ENCODE results near the gene FAM3C.

Gene FAM3C

DNA sequence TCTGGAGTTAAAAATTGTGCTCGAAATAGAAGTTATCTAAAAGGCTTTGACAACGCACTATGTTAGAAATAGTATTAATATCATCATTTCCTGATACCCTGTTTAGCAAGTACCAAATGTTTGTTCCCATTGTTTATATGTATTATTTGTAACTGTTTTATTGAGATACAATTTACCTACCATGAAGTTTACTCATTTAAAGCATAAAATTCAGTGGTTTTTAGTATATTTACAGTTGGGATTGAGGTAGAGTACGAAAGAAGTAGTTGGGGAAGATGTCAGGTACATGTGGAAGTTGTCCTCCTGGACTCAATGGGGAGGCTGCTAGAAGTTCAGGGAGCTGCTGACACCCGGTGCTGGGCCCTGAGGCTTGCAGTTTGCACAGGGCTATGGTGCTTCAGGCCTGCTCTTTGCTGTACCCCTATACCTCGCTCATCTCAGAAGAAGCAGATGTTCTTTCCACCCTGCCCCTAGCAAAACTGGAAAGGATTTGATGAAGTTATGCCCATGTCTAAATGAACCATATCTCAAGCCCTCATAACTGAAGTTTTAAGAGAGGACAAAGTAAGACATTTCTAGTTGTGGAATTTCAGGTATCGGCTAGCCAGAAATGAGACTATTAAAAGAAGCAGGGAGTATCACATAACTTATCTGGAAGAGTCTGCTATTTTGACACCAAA, 92.5 kb downstream of the FAM3C start:
- no peak for DNase-seq
- Mint-ChIP-seq H3K4me1 (no peaks in the 10 kb centered on the region), H3K27me3 (no peaks in the 10 kb centered on the region), H3K9me3 (no peaks in the 10 kb centered on the region), H3K36me3 (no peaks in the 10 kb centered on the region), H3K4me3 (no peak overlapping the region), H3K27ac (no peak overlapping the region)
- CTCF ChIA-PET, result no interaction called here

GRCh38 chr7:121302214-121302745, 93.8 kb downstream of the FAM3C start:
- H3K4me1 Mint-ChIP-seq, result no peaks in the 10 kb centered on the region
- CTCF ChIA-PET, result no interaction called here

DNA sequence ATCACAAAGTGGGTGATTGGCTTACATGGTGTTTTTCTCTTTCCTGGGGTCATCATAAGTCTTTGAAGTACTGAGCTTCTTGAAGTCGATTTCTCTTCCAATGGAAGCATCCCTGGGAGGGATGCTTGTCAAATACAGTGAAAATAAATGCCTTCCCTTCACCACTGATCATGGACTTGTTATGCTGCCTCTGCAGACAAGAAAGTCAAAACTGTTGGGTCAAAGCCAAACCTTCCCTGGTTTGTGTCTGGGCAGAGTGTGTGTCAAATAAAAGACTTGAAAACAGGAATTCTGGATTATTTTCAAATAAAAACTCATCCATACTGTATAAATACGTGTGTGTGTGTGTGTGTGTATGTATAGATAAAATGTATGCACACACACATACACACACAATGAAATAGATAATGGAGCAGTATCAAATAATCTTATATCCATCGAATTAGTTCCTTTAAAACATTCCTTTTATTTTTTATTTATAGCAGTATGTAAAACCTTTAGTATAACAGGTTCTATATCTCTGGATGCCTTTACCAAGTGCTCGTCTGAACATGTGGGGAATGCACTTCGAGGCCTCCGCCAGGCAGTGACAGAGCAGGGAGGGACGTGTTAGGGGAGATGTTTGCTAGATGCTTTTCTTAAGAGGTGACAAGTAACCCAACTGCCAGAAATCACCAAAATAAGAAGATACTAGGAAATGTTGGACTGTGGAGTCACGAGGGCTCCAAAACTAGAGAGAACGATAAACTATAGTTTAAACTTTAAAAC, 94.5 kb downstream of the FAM3C start:
- Mint-ChIP-seq H3K27ac (no peak overlapping the region), H3K4me1 (no peaks in the 10 kb centered on the region), H3K9me3 (no peaks in the 10 kb centered on the region), H3K4me3 (no peak overlapping the region), H3K36me3 (no peaks in the 10 kb centered on the region), H3K27me3 (no peaks in the 10 kb centered on the region)
- no peak for DNase-seq
- CTCF ChIA-PET, result no interaction called here

More at GRCh38 chr7:121302214-121302745, 93.8 kb downstream of the FAM3C start:
- DNase-seq, result no peak
- Mint-ChIP-seq H3K36me3 (no peaks in the 10 kb centered on the region), H3K9me3 (no peaks in the 10 kb centered on the region), H3K27me3 (no peaks in the 10 kb centered on the region), H3K4me3 (no peak overlapping the region), H3K27ac (no peak overlapping the region)

GRCh38 chr7:121300685-121301420, 95.3 kb downstream of the FAM3C start:
- Mint-ChIP-seq H3K27me3 (no peaks in the 10 kb centered on the region), H3K27ac (no peak overlapping the region), H3K36me3 (no peaks in the 10 kb centered on the region), H3K4me1 (no peaks in the 10 kb centered on the region), H3K9me3 (no peaks in the 10 kb centered on the region), H3K4me3 (no peak overlapping the region)
- CTCF ChIA-PET, result interaction anchor here (0.6 kb wide), 1 partner anchor 261 kb away, joined by 3 read pairs; no protein-coding TSS in a partner anchor
- no peak for DNase-seq

Data from activated naive CD4-positive, alpha-beta T cell treated with anti-CD3 and anti-CD28 coated beads, Interleukin-2, amount 10 ng/mL, durations not matched to agents 7 days and 5 days (primary cell).